OCI-LY3 (cell line): ENCODE data around the gene EIF3F.

Experiments
- CTCF ChIP-seq: fragments of 200-600, 300-600 bp; sonication (generic); IDR thresholded peaks from 2 replicates; pipeline ENCODE4 v1.5.1; 2014; ENCODE audit warnings: antibody characterized with exemption, low read length, low read depth
- EZH2phosphoT487 ChIP-seq: fragments of 200-600 bp; shearing (Covaris generic); IDR thresholded peaks from 2 replicates; pipeline ENCODE4 v1.6.1; 2018; ENCODE audit warnings: antibody characterized with exemption, mixed run types, low read depth

- no peak for TF ChIP-seq CTCF
- TF ChIP-seq EZH2phosphoT487, result no peak
Observed at GRCh38 chr11:7973011-7973410, 14.1 kb upstream of the EIF3F start.
